ENCODE data around the gene AXL. TPM values are rescaled to one million over a fixed set of nuclear protein-coding genes. Genes with fewer than 3 reads are reported as not detected.
A peak's percentile ranks its signal among the peaks of the same experiment; 100 is the strongest.

The AXL gene
- total RNA-seq, 4 donors from 2014 or later = 22.3 to 86.5 (median 60.6) TPM

- H3K36me3 ChIP-seq = no peaks in the 10 kb centered on the region
- H3K4me1 ChIP-seq = no peaks in the 10 kb centered on the region
- DNase-seq = no peak
- H3K27me3 ChIP-seq = no peaks in the 10 kb centered on the region
- TF ChIP-seq, protein P1, sequence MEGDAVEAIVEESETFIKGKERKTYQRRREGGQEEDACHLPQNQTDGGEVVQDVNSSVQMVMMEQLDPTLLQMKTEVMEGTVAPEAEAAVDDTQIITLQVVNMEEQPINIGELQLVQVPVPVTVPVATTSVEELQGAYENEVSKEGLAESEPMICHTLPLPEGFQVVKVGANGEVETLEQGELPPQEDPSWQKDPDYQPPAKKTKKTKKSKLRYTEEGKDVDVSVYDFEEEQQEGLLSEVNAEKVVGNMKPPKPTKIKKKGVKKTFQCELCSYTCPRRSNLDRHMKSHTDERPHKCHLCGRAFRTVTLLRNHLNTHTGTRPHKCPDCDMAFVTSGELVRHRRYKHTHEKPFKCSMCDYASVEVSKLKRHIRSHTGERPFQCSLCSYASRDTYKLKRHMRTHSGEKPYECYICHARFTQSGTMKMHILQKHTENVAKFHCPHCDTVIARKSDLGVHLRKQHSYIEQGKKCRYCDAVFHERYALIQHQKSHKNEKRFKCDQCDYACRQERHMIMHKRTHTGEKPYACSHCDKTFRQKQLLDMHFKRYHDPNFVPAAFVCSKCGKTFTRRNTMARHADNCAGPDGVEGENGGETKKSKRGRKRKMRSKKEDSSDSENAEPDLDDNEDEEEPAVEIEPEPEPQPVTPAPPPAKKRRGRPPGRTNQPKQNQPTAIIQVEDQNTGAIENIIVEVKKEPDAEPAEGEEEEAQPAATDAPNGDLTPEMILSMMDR (IDR thresholded peaks at IDR 0.05) = no peak
- no peak for TF ChIP-seq POLR2A (IDR thresholded peaks at IDR 0.05)
- intact Hi-C loops (cut with DNase I; ENCODE audit: low total_unique reads) = no loop called here
- H3K9me3 ChIP-seq = no peaks in the 10 kb centered on the region
- H3K4me3 ChIP-seq = no peak overlapping the region
- H3K27ac ChIP-seq = peak overlapping the region; percentile 91 to 96
Measured at GRCh38 chr19:41217741-41218140, 1.3 kb upstream of the AXL start.

DNA sequence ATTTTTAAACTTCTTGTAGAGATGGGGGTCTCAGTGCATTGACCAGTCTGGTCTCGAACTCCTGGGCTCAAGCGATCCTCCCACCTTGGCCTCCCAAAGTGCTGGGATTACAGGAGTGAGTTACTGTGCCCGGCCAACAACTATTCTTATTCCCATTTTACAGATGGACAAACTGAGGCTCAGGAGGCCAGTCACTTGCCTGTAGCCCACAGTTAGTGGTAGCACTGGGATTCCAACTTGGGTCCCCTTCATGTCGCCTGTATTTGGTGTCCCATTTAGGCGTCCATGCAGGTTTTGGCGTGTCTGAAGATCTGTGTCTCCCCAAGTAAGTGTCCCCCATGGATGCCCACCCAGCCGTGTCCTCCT, 791 bp upstream of the AXL start:
- TF ChIP-seq, protein P1 (IDR thresholded peaks at IDR 0.05) = no peak
- no peak for TF ChIP-seq POLR2A (IDR thresholded peaks at IDR 0.05)
- no peaks in the 10 kb centered on the region for H3K4me1 ChIP-seq
- H3K27me3 ChIP-seq = no peaks in the 10 kb centered on the region
- H3K9me3 ChIP-seq = no peaks in the 10 kb centered on the region
- H3K27ac ChIP-seq = peak overlapping the region; percentile 91 to 96
- H3K36me3 ChIP-seq = no peaks in the 10 kb centered on the region
- H3K4me3 ChIP-seq = peak overlapping the region; percentile 68 to 92
- intact Hi-C loops (cut with DNase I; ENCODE audit: low total_unique reads) = no loop called here
- no peak for DNase-seq

DNA sequence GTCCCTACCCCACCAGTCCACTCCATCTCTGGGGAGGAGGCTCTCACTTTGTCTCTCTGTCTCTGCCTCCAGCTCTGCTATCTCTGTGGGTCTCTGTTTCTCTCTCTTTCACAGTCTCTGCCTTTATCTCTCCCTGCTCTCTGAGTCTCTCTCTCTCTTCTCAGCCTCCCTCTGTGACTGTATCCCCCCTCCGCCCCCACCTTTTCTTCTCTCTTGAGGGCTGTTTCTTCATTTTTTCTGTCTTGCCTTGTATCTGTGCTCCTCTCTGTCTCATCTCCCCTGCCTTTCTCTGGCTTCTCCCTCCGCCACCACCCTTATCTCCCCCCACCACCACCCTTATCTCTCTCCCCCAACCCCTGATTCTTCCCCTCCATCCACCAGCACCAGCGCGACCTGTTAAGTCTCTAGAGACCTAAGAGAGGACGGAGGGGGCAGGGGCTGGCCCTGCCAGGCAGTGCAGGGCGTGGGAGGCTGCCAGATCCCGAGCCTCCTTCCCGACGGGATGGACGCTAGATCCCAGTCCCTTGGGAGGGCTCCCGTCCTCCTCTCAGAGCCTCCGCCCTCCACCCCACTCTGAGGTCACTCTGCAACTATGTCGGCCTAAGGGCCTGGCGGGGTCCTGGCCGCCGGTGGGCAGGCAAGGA, 1.0 kb downstream of the AXL start:
- Histone ChIP-seq H3K4me1 (peaks cover 0 to 2% of the 10 kb centered on the region in 2 donors), H3K9me3 (no peaks in the 10 kb centered on the region), H3K27me3 (no peaks in the 10 kb centered on the region), H3K4me3 (peak overlapping the region; percentile 68 to 92), H3K36me3 (no peaks in the 10 kb centered on the region), H3K27ac (peak overlapping the region; percentile 91 to 96)
- TF ChIP-seq POLR2A (IDR thresholded peaks at IDR 0.05) = peak in 1 of 2 donors; percentile 23
- TF ChIP-seq, protein P1 (IDR thresholded peaks at IDR 0.05) = no peak
- intact Hi-C loops (cut with DNase I; ENCODE audit: low total_unique reads) = no loop called here
- DNase-seq = peak; percentile 62 to 66

DNA sequence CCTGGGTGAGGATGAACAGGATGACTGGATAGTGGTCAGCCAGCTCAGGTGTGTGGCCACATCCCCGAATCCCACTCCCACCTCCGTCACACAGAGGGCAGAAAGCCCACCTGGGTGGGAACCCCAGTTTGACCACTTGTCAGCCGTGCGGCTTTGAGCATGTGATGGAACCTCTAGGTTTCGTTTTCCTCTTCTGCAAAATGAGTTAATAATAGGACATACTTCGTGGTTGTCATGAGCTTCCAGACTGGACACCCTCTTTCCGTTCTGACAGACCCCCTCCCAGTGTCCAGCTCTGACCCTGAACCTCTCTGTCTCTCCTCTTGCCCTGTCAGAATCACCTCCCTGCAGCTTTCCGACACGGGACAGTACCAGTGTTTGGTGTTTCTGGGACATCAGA, 1.8 kb downstream of the AXL start:
- Histone ChIP-seq H3K36me3 (no peaks in the 10 kb centered on the region), H3K27ac (peak overlapping the region; percentile 91 to 96), H3K4me1 (peaks cover 0 to 5% of the 10 kb centered on the region in 2 donors), H3K4me3 (peak overlapping the region; percentile 68 to 92), H3K9me3 (no peaks in the 10 kb centered on the region), H3K27me3 (no peaks in the 10 kb centered on the region)
- no peak for DNase-seq
- intact Hi-C loops (cut with DNase I; ENCODE audit: low total_unique reads) = no loop called here
- TF ChIP-seq, protein P1 (IDR thresholded peaks at IDR 0.05) = no peak
- TF ChIP-seq POLR2A (IDR thresholded peaks at IDR 0.05) = no peak

GRCh38 chr19:41221514-41222205, 2.6 kb downstream of the AXL start:
- H3K27ac ChIP-seq = peak overlapping the region; percentile 91 to 96
- no peaks in the 10 kb centered on the region for H3K27me3 ChIP-seq
- H3K36me3 ChIP-seq = no peaks in the 10 kb centered on the region
- no peaks in the 10 kb centered on the region for H3K9me3 ChIP-seq
- intact Hi-C loops (cut with DNase I; ENCODE audit: low total_unique reads) = no loop called here
- TF ChIP-seq, protein P1 (IDR thresholded peaks at IDR 0.05) = no peak
- H3K4me3 ChIP-seq = no peak overlapping the region
- H3K4me1 ChIP-seq = peaks cover 0 to 5% of the 10 kb centered on the region in 2 donors
- DNase-seq = no peak

Data from uterus (tissue), 4 donors.